Vagina (tissue), 2 donors: Measurements from ENCODE around the gene TMEM106C.

Source experiments
- POLR2A ChIP-seq, 2 donors: fragments of 450-650 bp; IDR thresholded peaks; one replicate each; pipeline ENCODE4 v1.6.1; 2017; ENCODE audit warnings: antibody characterized with exemption in 2 of 2, mild to moderate bottlenecking in 2 of 2, moderate library complexity in 2 of 2
- POLR2AphosphoS5 ChIP-seq, 2 donors: sonication (generic); formaldehyde crosslinking; IDR thresholded peaks; one replicate each; pipeline ENCODE4 v1.9.0; 2017; ENCODE audit warnings: antibody characterized with exemption in 2 of 2, mild to moderate bottlenecking in 2 of 2, low read depth in 1 of 2; ENCODE audit not compliant: insufficient read depth in 1 of 2
- TF ChIP-seq, protein P1 (sequence below), 3 experiments: fragments of 450-650 bp in 2 of 3; fragments of 200-600 bp in 1 of 3; sonication (generic) in 1 of 3; IDR thresholded peaks; one replicate each; pipeline ENCODE4 v1.5.1; 2017 to 2019; ENCODE audit warnings: antibody characterized with exemption in 3 of 3, mild to moderate bottlenecking in 2 of 3, moderate library complexity in 2 of 3

- TF ChIP-seq POLR2A (IDR thresholded peaks at IDR 0.05) (no peak), POLR2AphosphoS5 (IDR thresholded peaks at IDR 0.05; ENCODE audit: insufficient read depth in 1 of 2, low read depth in 1 of 2) (no peak)
- TF ChIP-seq, protein P1, sequence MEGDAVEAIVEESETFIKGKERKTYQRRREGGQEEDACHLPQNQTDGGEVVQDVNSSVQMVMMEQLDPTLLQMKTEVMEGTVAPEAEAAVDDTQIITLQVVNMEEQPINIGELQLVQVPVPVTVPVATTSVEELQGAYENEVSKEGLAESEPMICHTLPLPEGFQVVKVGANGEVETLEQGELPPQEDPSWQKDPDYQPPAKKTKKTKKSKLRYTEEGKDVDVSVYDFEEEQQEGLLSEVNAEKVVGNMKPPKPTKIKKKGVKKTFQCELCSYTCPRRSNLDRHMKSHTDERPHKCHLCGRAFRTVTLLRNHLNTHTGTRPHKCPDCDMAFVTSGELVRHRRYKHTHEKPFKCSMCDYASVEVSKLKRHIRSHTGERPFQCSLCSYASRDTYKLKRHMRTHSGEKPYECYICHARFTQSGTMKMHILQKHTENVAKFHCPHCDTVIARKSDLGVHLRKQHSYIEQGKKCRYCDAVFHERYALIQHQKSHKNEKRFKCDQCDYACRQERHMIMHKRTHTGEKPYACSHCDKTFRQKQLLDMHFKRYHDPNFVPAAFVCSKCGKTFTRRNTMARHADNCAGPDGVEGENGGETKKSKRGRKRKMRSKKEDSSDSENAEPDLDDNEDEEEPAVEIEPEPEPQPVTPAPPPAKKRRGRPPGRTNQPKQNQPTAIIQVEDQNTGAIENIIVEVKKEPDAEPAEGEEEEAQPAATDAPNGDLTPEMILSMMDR (IDR thresholded peaks at IDR 0.05): no peak
These were observed 22.3 kb downstream of the TMEM106C start for GRCh38 chr12:47985596-47986290.
